Activated effector memory CD4-positive, alpha-beta T cell treated with anti-CD3 and anti-CD28 coated beads, Interleukin-2, amount 50 U/mL, for 16 hours (primary cell): Measurements from ENCODE around the gene NCAM2.
"Not testable (repeated sequence)": the region's sequence is repeated elsewhere in the genome, so short reads cannot be mapped to it uniquely, and the experiment has no call there.

ENCODE experiments used
- DNase-seq: peaks from one replicate; pipeline ENCODE4 v3.0.0-alpha.2; 2020

The NCAM2 gene

GRCh38 chr21:21111309-21111920 is 113.2 kb downstream of the NCAM2 start:
- DNase-seq = no peak

GRCh38 chr21:21114461-21114860 is 116.3 kb downstream of the NCAM2 start:
- DNase-seq = no peak

GRCh38 chr21:21119091-21119490 is 120.9 kb downstream of the NCAM2 start:
- DNase-seq = no peak

- DNase-seq = no peak
These were observed 124.5 kb downstream of the NCAM2 start for GRCh38 chr21:21122680-21123079.

GRCh38 chr21:21132390-21132789 is 134.2 kb downstream of the NCAM2 start:
- no peak for DNase-seq

- no peak for DNase-seq
These were observed 139.8 kb downstream of the NCAM2 start for GRCh38 chr21:21137986-21138385.

- no peak for DNase-seq
These were observed 148.6 kb downstream of the NCAM2 start for GRCh38 chr21:21146587-21147373.

GRCh38 chr21:21147374-21147745 is 149.2 kb downstream of the NCAM2 start:
- no peak for DNase-seq

- no peak for DNase-seq
These were observed 149.8 kb downstream of the NCAM2 start for GRCh38 chr21:21148009-21148408.

GRCh38 chr21:21148514-21148913 is 150.3 kb downstream of the NCAM2 start:
- no peak for DNase-seq

- DNase-seq = not testable (repeated sequence)
These were observed 151.2 kb downstream of the NCAM2 start for GRCh38 chr21:21149445-21149844.

- no peak for DNase-seq
These were observed 153.0 kb downstream of the NCAM2 start for GRCh38 chr21:21151231-21151630.

- no peak for DNase-seq
These were observed 158.2 kb downstream of the NCAM2 start for GRCh38 chr21:21156397-21156796.

GRCh38 chr21:21156957-21157356 is 158.7 kb downstream of the NCAM2 start:
- no peak for DNase-seq

GRCh38 chr21:21158376-21158918 is 160.2 kb downstream of the NCAM2 start:
- no peak for DNase-seq

- no peak for DNase-seq
These were observed 161.2 kb downstream of the NCAM2 start for GRCh38 chr21:21159253-21159899.

GRCh38 chr21:21162786-21163185 is 164.6 kb downstream of the NCAM2 start:
- DNase-seq = no peak

GRCh38 chr21:21163904-21164303 is 165.7 kb downstream of the NCAM2 start:
- DNase-seq = no peak

GRCh38 chr21:21165063-21165645 is 166.9 kb downstream of the NCAM2 start:
- DNase-seq = no peak

- DNase-seq = no peak
These were observed 176.5 kb downstream of the NCAM2 start for GRCh38 chr21:21174676-21175075.

GRCh38 chr21:21175798-21176334 is 177.7 kb downstream of the NCAM2 start:
- no peak for DNase-seq

- no peak for DNase-seq
These were observed 179.3 kb downstream of the NCAM2 start for GRCh38 chr21:21177353-21177986.
